Measurements from ENCODE around the gene HOXD8. TPM values are rescaled to one million over a fixed set of nuclear protein-coding genes. Genes with fewer than 3 reads are reported as not detected.

HOXD8 gene
- total and polyA plus RNA-seq, 3 donors from 2014 or later, result 36.6 to 41.2 (median 39.8) TPM

DNA sequence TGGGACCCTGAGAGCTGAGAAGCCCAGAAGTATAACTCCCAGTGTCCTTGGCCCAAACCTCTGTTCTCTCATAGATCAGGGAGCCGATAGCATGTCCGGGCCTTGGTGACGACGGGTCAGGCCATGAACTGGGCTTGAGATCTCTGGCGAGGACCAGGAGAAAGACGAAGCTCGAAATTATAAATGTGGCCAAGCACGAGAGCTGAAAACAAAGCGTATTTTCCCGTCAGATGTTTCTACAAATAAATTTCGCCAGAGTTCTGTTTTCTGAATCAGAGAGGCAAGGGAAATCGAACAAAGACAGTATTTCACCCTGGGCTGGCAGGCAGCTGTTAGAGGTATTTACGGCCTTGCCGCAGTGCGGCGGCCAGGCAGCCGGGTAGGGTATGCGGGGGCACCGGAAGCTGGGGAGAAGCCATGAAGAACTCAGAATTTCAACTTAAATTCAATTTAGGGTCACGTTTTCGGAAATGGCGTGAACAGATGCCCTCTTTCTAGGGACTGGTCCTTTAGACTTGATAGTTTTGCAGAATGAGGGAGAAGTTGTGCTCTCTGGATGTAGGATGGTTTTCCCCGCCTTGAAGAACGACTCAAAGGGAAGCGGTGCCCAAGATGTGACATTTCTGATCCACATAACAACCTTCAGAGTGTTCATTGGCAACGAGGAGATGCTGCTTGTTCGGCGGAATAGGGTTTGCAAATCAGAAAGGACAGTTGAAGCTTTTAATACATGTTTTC is 9.6 kb downstream of the HOXD8 start:
- no peak for TF ChIP-seq POLR2A (IDR thresholded peaks at IDR 0.05)
- TF ChIP-seq, protein P1, sequence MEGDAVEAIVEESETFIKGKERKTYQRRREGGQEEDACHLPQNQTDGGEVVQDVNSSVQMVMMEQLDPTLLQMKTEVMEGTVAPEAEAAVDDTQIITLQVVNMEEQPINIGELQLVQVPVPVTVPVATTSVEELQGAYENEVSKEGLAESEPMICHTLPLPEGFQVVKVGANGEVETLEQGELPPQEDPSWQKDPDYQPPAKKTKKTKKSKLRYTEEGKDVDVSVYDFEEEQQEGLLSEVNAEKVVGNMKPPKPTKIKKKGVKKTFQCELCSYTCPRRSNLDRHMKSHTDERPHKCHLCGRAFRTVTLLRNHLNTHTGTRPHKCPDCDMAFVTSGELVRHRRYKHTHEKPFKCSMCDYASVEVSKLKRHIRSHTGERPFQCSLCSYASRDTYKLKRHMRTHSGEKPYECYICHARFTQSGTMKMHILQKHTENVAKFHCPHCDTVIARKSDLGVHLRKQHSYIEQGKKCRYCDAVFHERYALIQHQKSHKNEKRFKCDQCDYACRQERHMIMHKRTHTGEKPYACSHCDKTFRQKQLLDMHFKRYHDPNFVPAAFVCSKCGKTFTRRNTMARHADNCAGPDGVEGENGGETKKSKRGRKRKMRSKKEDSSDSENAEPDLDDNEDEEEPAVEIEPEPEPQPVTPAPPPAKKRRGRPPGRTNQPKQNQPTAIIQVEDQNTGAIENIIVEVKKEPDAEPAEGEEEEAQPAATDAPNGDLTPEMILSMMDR (IDR thresholded peaks at IDR 0.05), result no peak
- Histone ChIP-seq H3K36me3 (ENCODE audit: low read depth, missing control alignments) (no peaks in the 10 kb centered on the region), H3K27ac (peak overlapping the region; percentile 79 to 99), H3K4me3 (peak overlapping the region; percentile 87 to 89), H3K9me3 (no peaks in the 10 kb centered on the region), H3K27me3 (no peaks in the 10 kb centered on the region), H3K4me1 (peaks cover 13% of the 10 kb centered on the region)
- DNase-seq, result no peak
- intact Hi-C loops (cut with DNase I; ENCODE audit: low total_unique reads), result no loop called here
- 10% methylated on average over 28 of the region's 28 CpGs for WGBS, 2 donors

DNA sequence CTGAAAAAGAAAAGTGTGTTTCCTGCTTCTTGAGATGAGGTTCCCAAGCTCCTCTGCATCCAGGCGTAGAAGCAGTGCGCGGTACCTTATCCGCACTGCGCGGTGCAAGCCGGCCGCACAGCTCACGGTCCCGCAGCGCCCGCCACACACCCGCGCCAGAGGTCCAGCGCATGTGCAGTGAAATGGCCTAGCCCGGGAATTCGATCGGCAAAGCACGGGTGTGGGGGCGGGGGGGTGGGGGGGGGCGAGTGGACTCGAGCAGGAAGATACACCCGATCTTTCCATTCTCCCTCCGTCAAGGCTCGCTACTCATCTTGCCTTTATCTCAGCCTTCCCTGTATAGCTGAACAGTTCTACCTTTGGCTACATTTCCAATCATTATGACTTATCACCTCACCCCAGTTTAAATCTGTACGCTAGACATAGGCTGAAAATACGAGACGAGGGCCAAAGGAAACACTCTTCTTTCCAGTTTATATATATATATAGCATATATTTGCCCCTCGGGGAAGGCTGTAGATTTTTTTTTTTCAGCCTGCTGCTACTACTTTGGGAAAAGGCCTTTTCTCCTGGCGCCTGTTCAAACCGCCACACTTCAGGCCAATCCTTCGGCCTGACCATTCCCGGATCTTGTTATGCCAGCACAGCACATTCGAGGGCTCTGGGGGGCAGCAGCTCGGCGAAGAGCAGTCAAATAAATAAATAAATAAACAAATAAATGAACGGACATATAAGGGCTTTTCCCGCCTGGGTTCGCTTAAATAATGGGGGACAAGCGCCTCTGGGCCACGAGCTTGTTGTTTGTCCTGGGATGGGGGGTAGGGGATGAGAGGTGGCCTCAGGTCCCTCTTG is 10.4 kb downstream of the HOXD8 start:
- H3K27me3 ChIP-seq, result no peaks in the 10 kb centered on the region
- no peaks in the 10 kb centered on the region for H3K36me3 ChIP-seq (ENCODE audit: low read depth, missing control alignments)
- H3K27ac ChIP-seq, result peak overlapping the region; percentile 79 to 99
- H3K9me3 ChIP-seq, result no peaks in the 10 kb centered on the region
- DNase-seq, result peak; percentile 68
- TF ChIP-seq, protein P1 (IDR thresholded peaks at IDR 0.05), result no peak
- TF ChIP-seq POLR2A (IDR thresholded peaks at IDR 0.05), result no peak
- H3K4me1 ChIP-seq, result peaks cover 8% of the 10 kb centered on the region
- peak overlapping the region; percentile 87 to 89 for H3K4me3 ChIP-seq
- 2 to 6% methylated on average over 22 to 41 of the region's 41 CpGs for WGBS, 2 donors
- intact Hi-C loops (cut with DNase I; ENCODE audit: low total_unique reads), result loop anchor here (1.0 to 10.0 kb wide), 2 partner anchors 315 to 414 kb away; no protein-coding TSS in a partner anchor

DNA sequence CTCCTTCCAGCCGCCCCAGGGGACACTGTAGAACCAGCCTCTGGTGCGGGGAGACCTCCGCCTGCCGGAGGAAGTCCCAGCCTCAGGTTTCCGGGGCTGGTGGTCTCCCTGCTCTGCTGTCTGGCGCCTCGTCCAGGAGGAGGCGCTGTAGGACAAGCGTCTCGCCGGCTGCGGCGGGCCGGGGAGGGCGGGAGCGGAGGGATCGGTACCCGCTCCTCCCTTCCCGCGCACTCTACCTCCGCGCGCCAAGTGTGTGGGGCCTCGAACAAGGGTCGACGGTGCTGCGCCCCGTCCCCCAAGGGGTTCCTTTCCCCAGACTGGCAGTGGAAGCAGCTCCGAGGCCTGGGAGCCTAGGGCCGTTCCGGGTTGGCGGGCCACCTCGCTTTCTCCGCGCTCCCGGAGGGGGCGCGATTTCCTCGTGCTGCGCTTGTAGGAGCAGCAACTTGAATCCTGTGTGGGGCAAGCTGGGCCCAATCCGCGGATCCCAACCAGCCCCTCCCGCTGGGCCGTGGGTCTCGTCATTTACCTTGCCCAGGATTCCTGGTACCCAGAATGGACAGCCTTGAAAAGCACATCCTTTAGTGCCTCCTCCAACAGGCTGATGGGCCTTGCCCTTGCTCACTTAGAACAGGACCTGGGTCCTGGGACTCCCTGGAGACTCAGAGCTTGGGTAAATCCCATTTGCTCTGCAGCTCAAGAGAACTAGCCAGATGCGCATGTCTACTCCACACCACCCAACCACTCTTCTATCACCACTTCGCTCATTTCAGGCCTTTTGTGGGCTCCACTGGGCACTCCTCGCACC is 11.2 kb downstream of the HOXD8 start:
- H3K4me3 ChIP-seq, result peak overlapping the region; percentile 87 to 89
- peak; percentile 84 for DNase-seq
- TF ChIP-seq, protein P1 (IDR thresholded peaks at IDR 0.05), result peak; percentile 91 to 98 (median 97)
- no peak for TF ChIP-seq POLR2A (IDR thresholded peaks at IDR 0.05)
- peaks cover under 1% of the 10 kb centered on the region for H3K4me1 ChIP-seq
- no peaks in the 10 kb centered on the region for H3K36me3 ChIP-seq (ENCODE audit: low read depth, missing control alignments)
- H3K9me3 ChIP-seq, result no peaks in the 10 kb centered on the region
- peak overlapping the region; percentile 79 to 99 for H3K27ac ChIP-seq
- H3K27me3 ChIP-seq, result no peaks in the 10 kb centered on the region
- WGBS, 2 donors, result 5 to 23% methylated on average over 10 to 45 of the region's 48 CpGs
- intact Hi-C loops (cut with DNase I; ENCODE audit: low total_unique reads), result loop anchor here (1.0 to 10.0 kb wide), 2 partner anchors 314 to 414 kb away; no protein-coding TSS in a partner anchor

DNA sequence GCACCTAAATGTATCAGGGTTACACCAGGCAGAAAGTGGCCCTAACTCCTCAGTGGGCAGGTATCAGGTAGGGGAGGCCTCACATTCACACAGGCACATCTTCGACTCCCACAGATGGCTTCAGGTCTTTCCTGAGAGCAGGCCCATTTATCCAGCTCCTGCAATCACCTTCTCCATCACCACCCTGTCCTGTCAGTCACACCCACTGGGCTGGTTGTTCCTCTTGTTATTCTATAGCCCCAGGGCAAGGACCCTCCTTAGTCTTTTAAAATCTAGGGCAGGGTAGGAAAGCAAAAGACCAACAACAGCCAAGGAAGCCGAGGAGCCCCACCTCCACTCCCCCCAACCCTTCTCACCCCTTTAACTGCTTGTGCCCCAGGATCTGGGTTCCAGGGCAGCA is 12.8 kb downstream of the HOXD8 start:
- intact Hi-C loops (cut with DNase I; ENCODE audit: low total_unique reads), result loop anchor here (10.0 kb wide), 1 partner anchor 313 kb away; no protein-coding TSS in a partner anchor
- H3K4me3 ChIP-seq, result no peak overlapping the region
- no peaks in the 10 kb centered on the region for H3K9me3 ChIP-seq
- TF ChIP-seq POLR2A (IDR thresholded peaks at IDR 0.05), result no peak
- TF ChIP-seq, protein P1 (IDR thresholded peaks at IDR 0.05), result no peak
- 68 to 76% methylated on average over 2 of the region's 2 CpGs for WGBS, 2 donors
- no peak for DNase-seq
- H3K27me3 ChIP-seq, result no peaks in the 10 kb centered on the region
- H3K27ac ChIP-seq, result no peak overlapping the region
- no peaks in the 10 kb centered on the region for H3K36me3 ChIP-seq (ENCODE audit: low read depth, missing control alignments)
- no peaks in the 10 kb centered on the region for H3K4me1 ChIP-seq

Measured in testis (tissue), 3 donors.